ENCODE measurements around the gene SERGEF. TPM values are rescaled to one million over a fixed set of nuclear protein-coding genes. Genes with fewer than 3 reads are reported as not detected.

Gene SERGEF
- total and polyA plus RNA-seq, 2 of the 4 experiments (the other 2 are of a cell fraction): 12.2 to 18.1 TPM

- Histone ChIP-seq H4K20me1 (ENCODE audit: insufficient read depth, low read length) (no peaks in the 10 kb centered on the region; the same call in 1 of the 2 replicates), H3K4me1 (ENCODE audit: control insufficient read depth, insufficient read depth, low read length) (peaks cover 2% of the 10 kb centered on the region; the same call in 1 of the 2 replicates), H2BK120ac (ENCODE audit: low read depth, low read length) (no peak overlapping the region), H3K9ac (ENCODE audit: low read depth, low read length) (no peak overlapping the region), H3K23ac (ENCODE audit: low read depth, low read length) (no peak overlapping the region), H3K14ac (replicated peaks; ENCODE audit: low read depth, low read length) (no peak overlapping the region), H2AK9ac (replicated peaks; ENCODE audit: low read depth, low read length, poor library complexity) (no peak overlapping the region), H3K56ac (ENCODE audit: extremely low read depth, insufficient read depth, low read length) (no peak overlapping the region), H3K4me3 (ENCODE audit: insufficient read depth, low read depth, low read length) (no peak overlapping the region), H4K5ac (ENCODE audit: low read depth, low read length) (no peak overlapping the region), H3K4me2 (ENCODE audit: low read depth, low read length) (no peak overlapping the region), H3K9me1 (ENCODE audit: insufficient read depth, low read length) (peaks cover 6% of the 10 kb centered on the region; the same call in 1 of the 2 replicates), H2AFZ (replicated peaks; ENCODE audit: low read length, poor library complexity) (no peak overlapping the region), H3K4ac (ENCODE audit: low read depth, low read length) (no peak overlapping the region), H3K27ac (ENCODE audit: insufficient read depth, low read length) (no peak overlapping the region), H2BK15ac (ENCODE audit: low read depth, low read length) (no peak overlapping the region), H2BK5ac (ENCODE audit: low read depth, low read length, poor library complexity, severe bottlenecking) (no peak overlapping the region), H3K18ac (ENCODE audit: low read depth, low read length) (no peak overlapping the region), H3K27me3 (ENCODE audit: control insufficient read depth, insufficient read depth, low read length) (no peaks in the 10 kb centered on the region), H2AK5ac (ENCODE audit: low read depth, low read length) (no peak overlapping the region), H3K9me3 (ENCODE audit: control insufficient read depth, insufficient read depth, low read length) (no peaks in the 10 kb centered on the region), H4K8ac (ENCODE audit: low read depth in 2 of 2, low read length in 2 of 2) (no peak overlapping the region), H2BK20ac (ENCODE audit: low read depth, low read length) (no peak overlapping the region), H3K79me1 (ENCODE audit: low read depth in 1 of 2, low read length in 2 of 2) (no peaks in the 10 kb centered on the region), H4K91ac (ENCODE audit: insufficient read depth, low read depth, low read length) (no peak overlapping the region), H3K36me3 (ENCODE audit: control insufficient read depth, insufficient read depth, low read length) (no peaks in the 10 kb centered on the region)
- ChIA-PET CTCF (no interaction called here), POLR2A (ENCODE audit: unreplicated experiment) (no interaction called here)
- no TSS peak for BruUV-seq (replicated peaks)
- in situ Hi-C loops (cut with MboI; ENCODE audit: low sequenced_read_pairs): no loop called here
- ATAC-seq (ENCODE audit: low read depth) (no peak), DNase-seq (peak; percentile 33)
- no peak for TF ChIP-seq MAFK (IDR thresholded peaks at IDR 0.05; ENCODE audit: low read depth, low read length)
- TF ChIP-seq USF2 (IDR thresholded peaks at IDR 0.05; ENCODE audit: low read depth, low read length): no peak
- no peak for TF ChIP-seq CTCF (conservative IDR thresholded peaks at IDR 0.05; ENCODE audit: low read depth, low read length)
- TF ChIP-seq MAZ (IDR thresholded peaks at IDR 0.05; ENCODE audit: borderline replicate concordance, low read depth, low read length): no peak
- no peak for TF ChIP-seq POLR2A (IDR thresholded peaks at IDR 0.05; ENCODE audit: low read depth, low read length)
- no peak for TF ChIP-seq MXI1 (IDR thresholded peaks at IDR 0.05; ENCODE audit: borderline replicate concordance, low read depth, low read length)
- TF ChIP-seq CEBPB (IDR thresholded peaks at IDR 0.05; ENCODE audit: low read depth, low read length): no peak
- no peak for TF ChIP-seq RFX5 (IDR thresholded peaks at IDR 0.05; ENCODE audit: low read depth, low read length)
- no peak for TF ChIP-seq BHLHE40 (IDR thresholded peaks at IDR 0.05; ENCODE audit: low read depth, low read length)
- no peak for TF ChIP-seq NFE2L2 (IDR thresholded peaks at IDR 0.05; ENCODE audit: low read depth, low read length)
- no peak for TF ChIP-seq RAD21 (IDR thresholded peaks at IDR 0.05; ENCODE audit: low read length)
- no peak for TF ChIP-seq ELK1 (IDR thresholded peaks at IDR 0.05; ENCODE audit: borderline replicate concordance, low read depth, low read length)
- TF ChIP-seq CHD1 (IDR thresholded peaks at IDR 0.05; ENCODE audit: low read depth, low read length): no peak
- TF ChIP-seq RCOR1 (IDR thresholded peaks at IDR 0.05; ENCODE audit: insufficient replicate concordance, low read length): no peak
- no peak for TF ChIP-seq FOS (IDR thresholded peaks at IDR 0.05; ENCODE audit: low read depth, low read length)
- no peak for TF ChIP-seq SMC3 (IDR thresholded peaks at IDR 0.05; ENCODE audit: low read depth, low read length)
- 100% methylated on average over 2 of the region's 5 CpGs; no CpG with 5 or more reads in 1 of the 2 experiments for WGBS, 2 experiments (ENCODE audit: extremely low coverage in 2 of 2, insufficient read length in 1 of 2)
- intact Hi-C loops (cut with micrococcal nuclease): no loop called here
- dilution Hi-C loops (cut with HindIII; ENCODE audit: low sequenced_read_pairs, unreplicated experiment): no loop called here
Observed at GRCh38 chr11:17861036-17861755, 151.7 kb downstream of the SERGEF start.

All from IMR-90 (cell line).